CD4-positive, alpha-beta T cell (primary cell): ENCODE data around the gene HOXB7. TPM values are rescaled to one million over a fixed set of nuclear protein-coding genes. Genes with fewer than 3 reads are reported as not detected.

Experiments
- ATAC-seq: fragments of 200-7000 bp; cut with Tn5 transposase; one replicate; pipeline ENCODE4 v1.10.0; 2022; ENCODE audit warnings: mild to moderate bottlenecking; ENCODE audit not compliant: poor library complexity
- CTCF ChIA-PET: fragments of 350-600 bp; sonication (Branson Sonifier 250); formaldehyde crosslinking; loops from one replicate; lab custom pipeline; 2021; ENCODE audit warnings: antibody characterized with exemption, inconsistent platforms; lab: Charles Lee
- POLR2A ChIA-PET: fragments of 350-600 bp; sonication (Branson Sonifier 250); formaldehyde crosslinking; loops from one replicate; lab custom pipeline; 2021; ENCODE audit warnings: antibody characterized with exemption, inconsistent platforms; lab: Charles Lee
- DNase-seq, 14 experiments: peaks; one replicate each; pipeline ENCODE4 v3.0.0-alpha.2; 2013 to 2020; ENCODE audit warnings: mixed read lengths in 2 of 14
- H3K27ac ChIP-seq, 2 donors: one replicate each; pipeline versions ENCODE4 v1.5.1 to v1.7.0; 2013; ENCODE audit warnings: low read length in 2 of 2, low read depth in 1 of 2, mild to moderate bottlenecking in 1 of 2
- H3K27me3 ChIP-seq, 2 experiments: 1 replicate in 1 of 2; 2 replicates in 1 of 2; pipeline versions ENCODE4 v1.6.1 to v1.7.0; 2013; ENCODE audit warnings: low read length in 2 of 2, control low read depth in 1 of 2, mild to moderate bottlenecking in 1 of 2, moderate library complexity in 1 of 2; ENCODE audit not compliant: insufficient read depth in 2 of 2, control insufficient read depth in 1 of 2
- H3K36me3 ChIP-seq: one replicate; pipeline ENCODE4 v1.6.1; 2013; ENCODE audit warnings: low read length, control low read depth; ENCODE audit not compliant: insufficient read depth
- H3K4me1 ChIP-seq: one replicate; pipeline ENCODE4 v1.6.1; 2013; ENCODE audit warnings: low read length, control low read depth; ENCODE audit not compliant: insufficient read depth
- H3K4me3 ChIP-seq: one replicate; pipeline ENCODE4 v1.5.1; 2013; ENCODE audit warnings: mild to moderate bottlenecking, low read length, moderate library complexity
- H3K9me3 ChIP-seq, 2 experiments: 1 replicate in 1 of 2; 2 replicates in 1 of 2; pipeline versions ENCODE4 v1.6.1 to v1.7.0; 2013; ENCODE audit warnings: low read length in 2 of 2, mild to moderate bottlenecking in 2 of 2, control low read depth in 1 of 2, moderate library complexity in 1 of 2; ENCODE audit not compliant: control insufficient read depth in 1 of 2, insufficient read depth in 1 of 2
- H3K27ac Mint-ChIP-seq: one replicate; pipeline ENCODE4 v1.8.0; 2020; ENCODE audit warnings: mixed read lengths
- H3K27me3 Mint-ChIP-seq: one replicate; pipeline ENCODE4 v1.8.0; 2021; ENCODE audit warnings: mixed read lengths
- H3K36me3 Mint-ChIP-seq: one replicate; pipeline ENCODE4 v1.8.0; 2021; ENCODE audit warnings: low read depth, mixed read lengths
- H3K4me1 Mint-ChIP-seq: one replicate; pipeline ENCODE4 v1.8.0; 2021; ENCODE audit warnings: low read depth, mixed read lengths
- H3K4me3 Mint-ChIP-seq: one replicate; pipeline ENCODE4 v1.8.0; 2020; ENCODE audit warnings: mild to moderate bottlenecking, mixed read lengths
- H3K9me3 Mint-ChIP-seq: one replicate; pipeline ENCODE4 v1.8.0; 2020; ENCODE audit warnings: mixed read lengths
- intact Hi-C, 2 experiments: fragments of 100-400 bp; cut with DNase I in 1 of 2; cut with micrococcal nuclease in 1 of 2; formaldehyde crosslinking; loops; one replicate each; pipeline versions ENCODE4 v1.15.1 to v1.9.0; 2023 to 2025; cut with DNase I, micrococcal nuclease
- total RNA-seq, 174 experiments: library from RNA in 2 of 174; stranded (reverse) in 2 of 174; gene quantifications; one replicate each; pipeline ENCODE4 v1.2.3 and lab custom pipeline; 2021 to 2026
- TF ChIP-seq, protein P1 (sequence below): fragments of 200-600 bp; IDR thresholded peaks from one replicate; pipeline ENCODE4 v1.8.0; 2022; ENCODE audit warnings: antibody characterized with exemption, mild to moderate bottlenecking

HOXB7 gene
- total RNA-seq, 2 experiments from 2014 or later, result not detected

GRCh38 chr17:48586355-48587258 lies 24.2 kb downstream of the HOXB7 start:
- TF ChIP-seq, protein P1, sequence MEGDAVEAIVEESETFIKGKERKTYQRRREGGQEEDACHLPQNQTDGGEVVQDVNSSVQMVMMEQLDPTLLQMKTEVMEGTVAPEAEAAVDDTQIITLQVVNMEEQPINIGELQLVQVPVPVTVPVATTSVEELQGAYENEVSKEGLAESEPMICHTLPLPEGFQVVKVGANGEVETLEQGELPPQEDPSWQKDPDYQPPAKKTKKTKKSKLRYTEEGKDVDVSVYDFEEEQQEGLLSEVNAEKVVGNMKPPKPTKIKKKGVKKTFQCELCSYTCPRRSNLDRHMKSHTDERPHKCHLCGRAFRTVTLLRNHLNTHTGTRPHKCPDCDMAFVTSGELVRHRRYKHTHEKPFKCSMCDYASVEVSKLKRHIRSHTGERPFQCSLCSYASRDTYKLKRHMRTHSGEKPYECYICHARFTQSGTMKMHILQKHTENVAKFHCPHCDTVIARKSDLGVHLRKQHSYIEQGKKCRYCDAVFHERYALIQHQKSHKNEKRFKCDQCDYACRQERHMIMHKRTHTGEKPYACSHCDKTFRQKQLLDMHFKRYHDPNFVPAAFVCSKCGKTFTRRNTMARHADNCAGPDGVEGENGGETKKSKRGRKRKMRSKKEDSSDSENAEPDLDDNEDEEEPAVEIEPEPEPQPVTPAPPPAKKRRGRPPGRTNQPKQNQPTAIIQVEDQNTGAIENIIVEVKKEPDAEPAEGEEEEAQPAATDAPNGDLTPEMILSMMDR, result no peak
- ChIA-PET POLR2A (interaction anchor here (2.0 to 2.1 kb wide), 2 partner anchors 24 to 253 kb away, joined by 5 to 6 read pairs; no protein-coding TSS in a partner anchor), CTCF (interaction anchor here (1.7 to 2.3 kb wide), 2 partner anchors 251 to 279 kb away, joined by 6 to 9 read pairs; no protein-coding TSS in a partner anchor)
- DNase-seq (peak in 3 of 14 experiments; percentile 50 to 58 (median 50)), ATAC-seq (no peak)
- Histone ChIP-seq H3K36me3 (no peaks in the 10 kb centered on the region), H3K27me3 (peaks cover 68 to 88% of the 10 kb centered on the region in 2 experiments), H3K27ac (no peak overlapping the region), H3K4me3 (peak overlapping the region; percentile 81), H3K4me1 (peaks cover 34% of the 10 kb centered on the region), H3K9me3 (no peaks in the 10 kb centered on the region)
- Mint-ChIP-seq H3K4me3 (peak overlapping the region; percentile 93), H3K4me1 (peaks cover 30% of the 10 kb centered on the region), H3K9me3 (no peaks in the 10 kb centered on the region), H3K36me3 (no peaks in the 10 kb centered on the region), H3K27ac (no peak overlapping the region), H3K27me3 (peaks cover 100% of the 10 kb centered on the region)
- intact Hi-C loops, result no loop called here

DNA sequence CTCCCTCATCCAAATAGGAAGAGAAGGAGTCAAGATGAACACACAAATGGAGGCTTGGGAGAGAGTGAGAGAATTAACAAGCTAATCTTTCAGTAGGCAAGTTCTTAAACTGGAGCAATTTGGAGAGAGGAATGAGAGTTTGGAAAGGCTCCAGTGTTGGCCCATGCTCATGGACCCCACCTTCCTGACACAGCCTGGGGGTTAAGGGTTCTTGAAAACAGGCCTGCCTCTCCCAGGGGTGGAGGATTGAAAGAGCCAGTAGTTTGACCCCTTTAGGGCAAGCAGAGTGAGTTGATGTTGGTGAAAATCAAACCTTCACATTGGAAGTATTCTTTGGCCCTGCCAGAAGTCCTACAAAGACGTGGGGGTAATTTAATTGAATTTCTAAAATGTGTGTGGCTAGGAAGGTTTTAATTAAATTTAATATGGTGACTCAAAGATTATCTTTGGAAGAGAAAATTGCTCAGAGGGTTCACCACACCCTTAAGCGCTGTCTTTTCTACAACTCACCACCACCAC lies 26.5 kb downstream of the HOXB7 start:
- ChIA-PET CTCF (interaction anchor here (1.2 to 1.5 kb wide), 2 partner anchors 35 to 232 kb away, joined by 3 to 5 read pairs; no protein-coding TSS in a partner anchor), POLR2A (interaction anchor here (0.6 kb wide), 1 partner anchor 19 kb away, joined by 3 read pairs; no protein-coding TSS in a partner anchor)
- ATAC-seq (no peak), DNase-seq (no peak)
- Histone ChIP-seq H3K9me3 (peaks cover 0 to 3% of the 10 kb centered on the region in 2 experiments), H3K36me3 (no peaks in the 10 kb centered on the region), H3K27ac (no peak overlapping the region), H3K27me3 (peaks cover 71 to 88% of the 10 kb centered on the region in 2 experiments), H3K4me3 (no peak overlapping the region), H3K4me1 (peaks cover 50% of the 10 kb centered on the region)
- H3K9me3 Mint-ChIP-seq, result no peaks in the 10 kb centered on the region
- peak overlapping the region; percentile 60 for H3K4me3 Mint-ChIP-seq
- H3K36me3 Mint-ChIP-seq, result no peaks in the 10 kb centered on the region
- H3K27ac Mint-ChIP-seq, result no peak overlapping the region
- TF ChIP-seq, protein P1, result no peak
- intact Hi-C loops, result no loop called here
- peaks cover 100% of the 10 kb centered on the region for H3K27me3 Mint-ChIP-seq
- peaks cover 53% of the 10 kb centered on the region for H3K4me1 Mint-ChIP-seq

DNA sequence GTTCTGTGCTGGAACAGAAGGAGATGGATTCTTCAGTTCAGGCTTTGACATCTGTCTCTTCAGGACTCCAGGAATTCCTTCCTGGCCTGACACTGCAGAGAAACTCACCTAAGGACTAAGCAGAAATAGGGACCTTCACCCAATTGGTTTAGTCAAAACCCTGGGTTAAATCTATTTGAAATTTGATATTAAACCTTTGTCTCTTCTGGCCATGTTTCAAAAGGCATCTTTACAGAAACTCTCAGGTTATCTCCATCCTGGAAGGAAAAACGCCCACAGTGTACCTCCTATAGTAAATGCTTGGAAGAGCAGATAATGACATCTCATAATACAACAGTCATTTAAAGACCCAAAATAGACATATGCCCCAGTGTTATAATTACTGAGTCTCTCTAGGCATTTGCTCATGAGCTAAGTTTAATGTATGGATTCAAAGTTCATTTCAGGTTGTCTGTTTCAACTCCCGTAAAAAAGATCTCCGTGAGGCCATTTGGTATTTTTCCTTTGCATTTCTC lies 27.1 kb downstream of the HOXB7 start:
- ATAC-seq, result no peak
- peaks cover 55% of the 10 kb centered on the region for H3K4me1 ChIP-seq
- Mint-ChIP-seq H3K4me1 (peaks cover 59% of the 10 kb centered on the region), H3K4me3 (peak overlapping the region; percentile 60), H3K9me3 (no peaks in the 10 kb centered on the region), H3K27ac (no peak overlapping the region), H3K27me3 (peaks cover 100% of the 10 kb centered on the region), H3K36me3 (no peaks in the 10 kb centered on the region)
- peaks cover 71 to 87% of the 10 kb centered on the region in 2 experiments for H3K27me3 ChIP-seq
- peaks cover 0 to 3% of the 10 kb centered on the region in 2 experiments for H3K9me3 ChIP-seq
- POLR2A ChIA-PET, result interaction anchor here (0.6 to 0.7 kb wide), 2 partner anchors 19 to 39 kb away, joined by 3 read pairs; no protein-coding TSS in a partner anchor
- intact Hi-C loops, result no loop called here
- H3K27ac ChIP-seq, result no peak overlapping the region
- TF ChIP-seq, protein P1, result no peak
- H3K4me3 ChIP-seq, result no peak overlapping the region
- DNase-seq, result no peak
- H3K36me3 ChIP-seq, result no peaks in the 10 kb centered on the region
- CTCF ChIA-PET, result interaction anchor here (1.2 to 1.6 kb wide), 3 partner anchors 9 to 232 kb away, joined by 3 to 5 read pairs (median 4); partner anchors contain the start of gene HOXB5
